HepG2 (cell line): ENCODE measurements around the gene GARS1. TPM values are rescaled to one million over a fixed set of nuclear protein-coding genes. Genes with fewer than 3 reads are reported as not detected.

Source experiments
- ATAC-seq: fragments of 200-7000 bp; cut with Tn5 transposase; 3 replicates; pipeline ENCODE4 v1.9.1; 2020; ENCODE audit warnings: mild to moderate bottlenecking, moderate library complexity
- Bru-seq: library from RNA; stranded (reverse); fragments of 400-500 nt; gene quantifications from one replicate; lab custom pipeline; 2021; lab: Mats Ljungman, UMichigan
- BruChase-seq, 2 experiments: library from RNA; stranded (reverse); fragments of 400-500 nt; gene quantifications; one replicate each; lab custom pipeline; 2021; lab: Mats Ljungman, UMichigan
- BruUV-seq: library from RNA; stranded (reverse); fragments of 400-500 nt; replicated peaks from 2 replicates; lab custom pipeline; 2021; lab: Mats Ljungman, UMichigan
- CTCF ChIA-PET: fragments of 300-600 bp; formaldehyde crosslinking; extraction: SDS; loops from one replicate; lab custom pipeline; 2021; ENCODE audit warnings: low total read pairs, inconsistent platforms, low intra/inter-chr PET ratio; lab: Yijun Ruan, JAX
- POLR2A ChIA-PET: fragments of 350-600 bp; sonication (Branson Sonifier 250); formaldehyde crosslinking; loops from one replicate; lab custom pipeline; 2020; ENCODE audit warnings: antibody characterized with exemption, inconsistent platforms; lab: Yijun Ruan, JAX
- DNase-seq: peaks from one replicate; pipeline ENCODE4 v3.0.0-alpha.2; 2015; ENCODE audit warnings: low spot score
- FAIRE-seq: peaks from 3 replicates; lab custom pipeline; 2011; peaks lifted over from hg19 to GRCh38; lab: Jason Lieb, UNC
- H2AFZ ChIP-seq: one replicate; pipeline ENCODE4 v1.6.1; 2011; ENCODE audit warnings: low read length, inconsistent platforms
- H3K27ac ChIP-seq: fragments of 300-600 bp; 3 replicates; pipeline ENCODE4 v1.8.0; 2011; ENCODE audit warnings: mixed run types, mild to moderate bottlenecking, mixed read lengths, low read length, inconsistent platforms; ENCODE audit not compliant: insufficient read depth; ENCODE audit errors: extremely low read length
- H3K27me3 ChIP-seq, 2 experiments: fragments of 200-600 bp in 1 of 2; 2 replicates in 1 of 2; 3 replicates in 1 of 2; pipeline versions ENCODE4 v1.6.0 to v1.8.0; 2011; ENCODE audit warnings: low read length in 2 of 2, mild to moderate bottlenecking in 2 of 2, moderate library complexity in 2 of 2, inconsistent platforms in 1 of 2; ENCODE audit not compliant: insufficient read depth in 2 of 2, control insufficient read depth in 1 of 2
- H3K36me3 ChIP-seq, 2 experiments: fragments of 200-600 bp in 1 of 2; replicated peaks in 1 of 2; 2 replicates in 1 of 2; 3 replicates in 1 of 2; pipeline versions ENCODE4 v1.5.1 to v1.8.0; 2011; ENCODE audit warnings: low read length in 2 of 2, inconsistent platforms in 1 of 2; ENCODE audit not compliant: insufficient read depth in 2 of 2, control insufficient read depth in 1 of 2
- H3K4me1 ChIP-seq: 2 replicates; pipeline ENCODE4 v1.5.1; 2012; ENCODE audit warnings: low read length, inconsistent platforms; ENCODE audit not compliant: insufficient read depth
- H3K4me2 ChIP-seq: 2 replicates; pipeline ENCODE4 v1.6.0; 2011; ENCODE audit warnings: low read depth, low read length, inconsistent platforms
- H3K4me3 ChIP-seq, 3 experiments: fragments of 200-600 bp in 1 of 3; sonication (generic), shearing (Covaris generic) in 1 of 3; replicated peaks in 1 of 3; 2 replicates each; pipeline ENCODE4 v1.5.1; 2011 to 2016; ENCODE audit warnings: low read length in 3 of 3, inconsistent platforms in 2 of 3, low read depth in 2 of 3, mild to moderate bottlenecking in 2 of 3, control low read depth in 1 of 3, mixed read lengths in 1 of 3; ENCODE audit not compliant: insufficient read depth in 1 of 3
- H3K79me2 ChIP-seq: one replicate; pipeline ENCODE4 v1.6.1; 2011; ENCODE audit warnings: low read length, inconsistent platforms; ENCODE audit not compliant: insufficient read depth
- H3K9ac ChIP-seq: 2 replicates; pipeline ENCODE4 v1.6.0; 2011; ENCODE audit warnings: mild to moderate bottlenecking, low read depth, low read length, inconsistent platforms; ENCODE audit not compliant: insufficient read depth
- H3K9me3 ChIP-seq: 2 replicates; pipeline ENCODE4 v1.5.1; 2012; ENCODE audit warnings: mild to moderate bottlenecking, low read length
- H4K20me1 ChIP-seq: 2 replicates; pipeline ENCODE4 v1.6.0; 2011; ENCODE audit warnings: inconsistent platforms, mild to moderate bottlenecking, low read length, moderate library complexity; ENCODE audit not compliant: insufficient read depth
- AGO2 ChIP-seq: fragments of 200-400 bp; formaldehyde crosslinking; optimal IDR thresholded peaks from 2 replicates; pipeline ENCODE3; 2017; ENCODE audit warnings: mild to moderate bottlenecking, low read depth, low read length, moderate library complexity
- ARNT ChIP-seq: fragments of 450-650 bp; IDR thresholded peaks from 2 replicates; pipeline ENCODE4 v1.6.1; 2017
- CENPT ChIP-seq: sonication (generic); formaldehyde crosslinking; IDR thresholded peaks from 2 replicates; pipeline ENCODE4 v1.8.0; 2022; ENCODE audit warnings: low read depth, mild to moderate bottlenecking, moderate library complexity, missing genetic modification reagents
- CENPX ChIP-seq: sonication (generic); formaldehyde crosslinking; IDR thresholded peaks from 2 replicates; pipeline ENCODE4 v1.9.0; 2021; ENCODE audit warnings: mild to moderate bottlenecking, missing genetic modification reagents, moderate library complexity
- CREM ChIP-seq, 2 experiments: sonication (generic) in 1 of 2; formaldehyde crosslinking in 1 of 2; IDR thresholded peaks; 2 replicates each; pipeline versions ENCODE4 v1.4.0 to v1.6.1; 2016 to 2020; ENCODE audit warnings: antibody characterized with exemption in 1 of 2, mild to moderate bottlenecking in 1 of 2, missing genetic modification reagents in 1 of 2
- LCORL ChIP-seq, 2 experiments: fragments of 450-650 bp in 1 of 2; sonication (generic) in 1 of 2; formaldehyde crosslinking in 1 of 2; IDR thresholded peaks; 2 replicates each; pipeline versions ENCODE4 v1.5.0 to v1.6.1; 2017 to 2020; ENCODE audit warnings: antibody characterized with exemption in 1 of 2, missing genetic modification reagents in 1 of 2
- NFYC ChIP-seq: IDR thresholded peaks from 2 replicates; pipeline ENCODE4 v1.6.1; 2016; ENCODE audit warnings: missing genetic modification reagents, missing compliant biosample characterization
- RCOR2 ChIP-seq: IDR thresholded peaks from 2 replicates; pipeline ENCODE4 v1.6.1; 2016; ENCODE audit warnings: missing biosample characterization, missing genetic modification reagents
- RFX5 ChIP-seq: IDR thresholded peaks from 2 replicates; pipeline ENCODE4 v1.6.1; 2011; ENCODE audit warnings: low read depth, low read length, improper control_type of control experiment
- SOX6 ChIP-seq, 2 experiments: fragments of 450-650 bp in 1 of 2; sonication (generic) in 1 of 2; formaldehyde crosslinking in 1 of 2; IDR thresholded peaks; 2 replicates each; pipeline versions ENCODE4 v1.4.0 to v1.6.1; 2017 to 2020; ENCODE audit warnings: antibody characterized with exemption in 1 of 2, mild to moderate bottlenecking in 1 of 2, missing genetic modification reagents in 1 of 2
- SRY ChIP-seq: sonication (generic); formaldehyde crosslinking; IDR thresholded peaks from 2 replicates; pipeline ENCODE4 v1.8.0; 2022; ENCODE audit warnings: mild to moderate bottlenecking, missing genetic modification reagents
- STAG1 ChIP-seq: sonication (generic); formaldehyde crosslinking; IDR thresholded peaks from 2 replicates; pipeline ENCODE4 v1.4.0; 2020; ENCODE audit warnings: missing genetic modification reagents
- THAP8 ChIP-seq: sonication (generic); formaldehyde crosslinking; IDR thresholded peaks from 2 replicates; pipeline ENCODE4 v1.5.1; 2020; ENCODE audit warnings: missing genetic modification reagents, mild to moderate bottlenecking, borderline replicate concordance
- ZIK1 ChIP-seq: sonication (generic); formaldehyde crosslinking; IDR thresholded peaks from 2 replicates; pipeline ENCODE4 v1.5.0; 2020; ENCODE audit warnings: mild to moderate bottlenecking, low read depth, missing genetic modification reagents, borderline replicate concordance
- ZNF576 ChIP-seq: sonication (generic); formaldehyde crosslinking; IDR thresholded peaks from 2 replicates; pipeline ENCODE4 v1.4.0; 2020; ENCODE audit warnings: mild to moderate bottlenecking, missing genetic modification reagents
- ZNF782 ChIP-seq: sonication (generic); formaldehyde crosslinking; IDR thresholded peaks from 2 replicates; pipeline ENCODE4 v1.4.0; 2020; ENCODE audit warnings: missing genetic modification reagents, mild to moderate bottlenecking, borderline replicate concordance
- WGBS: methylation state at CpG from one replicate; pipeline ENCODE4 v1.1.6; 2017; ENCODE audit warnings: low lambda C conversion rate; 5-methylcytosine and 5-hydroxymethylcytosine counted together
- in situ Hi-C: cut with HindIII; loops from 2 replicates; pipeline ENCODE4 v1.10.0; 2017; ENCODE audit warnings: low pct_unique_long_range_greater_than_20kb; ENCODE audit not compliant: extremely low pct_ligation_motif_present
- intact Hi-C: fragments of 100-400 bp; cut with micrococcal nuclease; formaldehyde crosslinking; loops from one replicate; pipeline ENCODE4 v1.10.0; 2022; ENCODE audit not compliant: unreplicated experiment
- long read RNA-seq, 2 experiments: library from RNA in 1 of 2; library from polyadenylated mRNA in 1 of 2; stranded (forward) in 1 of 2; unstranded in 1 of 2; transcript quantifications; one replicate each; pipeline ENCODE4 v2.0.0, GENCODE V29; 2019 to 2022
- polyA minus RNA-seq, 3 experiments: library from RNA; depleted of rRNA, polyadenylated mRNA; stranded (reverse); fragments of >200 nt; gene quantifications; 2 replicates each; pipeline ENCODE4 v1.2.3, GENCODE V29; 2011; ENCODE audit warnings: low replicate concordance in 1 of 3
- polyA plus RNA-seq, 8 experiments: library from polyadenylated mRNA; depleted of rRNA in 3 of 8; stranded (reverse) in 7 of 8; unstranded in 1 of 8; fragments of >200 nt; fragmentation: Illumina TruSeq in 4 of 8; extraction: Trizol in 4 of 8; gene quantifications; 2 replicates each; pipeline versions ENCODE4 v1.2.1 to v1.2.3, GENCODE V29; 2011 to 2016; ENCODE audit warnings: low read depth in 4 of 8, missing spikeins in 1 of 8, mixed read lengths in 1 of 8; ENCODE audit not compliant: insufficient read depth in 1 of 8
- total RNA-seq, 5 experiments: library from RNA; depleted of rRNA; stranded (reverse); fragments of >200 nt; fragmentation: Illumina TruSeq; extraction: Trizol; gene quantifications; 2 replicates each; pipeline ENCODE4 v1.2.3, GENCODE V29; 2016; ENCODE audit warnings: low read depth in 1 of 5

The GARS1 gene
- 140 and 180 TPM in 2 replicates for total RNA-seq (2016; rRNA removed; fragmentation: Illumina TruSeq; extraction: Trizol)
- total RNA-seq (2016; cell fraction: cytosol; rRNA removed; fragmentation: Illumina TruSeq; extraction: Trizol; ENCODE audit: low read depth), result 54.9 and 58.3 TPM in 2 replicates
- 130 and 180 TPM in 2 replicates for total RNA-seq (2016; cell fraction: insoluble cytoplasmic fraction; rRNA removed; fragmentation: Illumina TruSeq; extraction: Trizol)
- total RNA-seq (2016; cell fraction: membrane; rRNA removed; fragmentation: Illumina TruSeq; extraction: Trizol), result 96.5 and 104 TPM in 2 replicates
- total RNA-seq (2016; cell fraction: nucleus; rRNA removed; fragmentation: Illumina TruSeq; extraction: Trizol), result 98.4 and 111 TPM in 2 replicates
- polyA plus RNA-seq (2011; rRNA removed), result 406 and 460 TPM in 2 replicates
- polyA plus RNA-seq (2011; cell fraction: cytosol; rRNA removed), result 317 and 416 TPM in 2 replicates
- polyA plus RNA-seq (2011; cell fraction: nucleus; rRNA removed), result 244 and 272 TPM in 2 replicates
- 137 and 249 TPM in 2 replicates for polyA plus RNA-seq (2012)
- polyA plus RNA-seq (2016; cell fraction: cytosol; fragmentation: Illumina TruSeq; extraction: Trizol; ENCODE audit: low read depth), result 43.9 and 53.1 TPM in 2 replicates
- polyA plus RNA-seq (2016; cell fraction: insoluble cytoplasmic fraction; fragmentation: Illumina TruSeq; extraction: Trizol; ENCODE audit: low read depth), result 204 and 207 TPM in 2 replicates
- 86.2 and 94.6 TPM in 2 replicates for polyA plus RNA-seq (2016; cell fraction: membrane; fragmentation: Illumina TruSeq; extraction: Trizol; ENCODE audit: low read depth)
- 141 and 166 TPM in 2 replicates for polyA plus RNA-seq (2016; cell fraction: nucleus; fragmentation: Illumina TruSeq; extraction: Trizol; ENCODE audit: insufficient read depth, low read depth)
- 365 and 608 TPM in 2 replicates for polyA minus RNA-seq (2011; rRNA and poly(A)+ RNA removed; ENCODE audit: low replicate concordance)
- 230 and 276 TPM in 2 replicates for polyA minus RNA-seq (2011; cell fraction: cytosol; rRNA and poly(A)+ RNA removed)
- 219 and 236 TPM in 2 replicates for polyA minus RNA-seq (2011; cell fraction: nucleus; rRNA and poly(A)+ RNA removed)
- percentile 97 among the genes with signal in this experiment for Bru-seq, nascent RNA
- BruChase-seq, experiment 1, labeled RNA remaining after a 6-hour chase, result percentile 97 among the genes with signal in this experiment
- BruChase-seq, experiment 2, labeled RNA remaining after a 2-hour chase, result percentile 96 among the genes with signal in this experiment
- long read RNA-seq, experiment 1, transcript GARS-201 (17 exons, 2,634 nt), result major isoform, 189 of 242 reads
- long read RNA-seq, experiment 1, partial matches to known transcripts, result 35 of 242 reads
- long read RNA-seq, experiment 1, other reads (novel, unspliced or antisense), result 18 of 242 reads
- long read RNA-seq, experiment 2, transcript GARS-208 (3 exons, 761 nt), result minor isoform, 8 of 1,062 reads
- long read RNA-seq, experiment 2, transcript GARS-201 (17 exons, 2,634 nt), result major isoform, 691 of 1,062 reads
- long read RNA-seq, experiment 2, transcript GARS-209 (2 exons, 772 nt), result minor isoform, 19 of 1,062 reads
- long read RNA-seq, experiment 2, partial matches to known transcripts, result 229 of 1,062 reads
- long read RNA-seq, experiment 2, other reads (novel, unspliced or antisense), result 114 of 1,062 reads

GRCh38 chr7:30594540-30595435, at the start of gene GARS1:
Gene GARS1 (plus strand): TSS chr7:30594878. CDS start chr7:30594922, 44 bp downstream.
- peak within 1 kb of the TSS; percentile 87 for H2AFZ ChIP-seq
- H3K4me3 ChIP-seq, result peak within 1 kb of the TSS; percentile 92 to 97 (median 95)
- H3K9ac ChIP-seq, result peak within 1 kb of the TSS; percentile 96
- ChIA-PET CTCF (no interaction called here), POLR2A (interaction anchor here (1.3 to 1.4 kb wide), 3 partner anchors 9 to 608 kb away, joined by 3 to 4 read pairs (median 4); partner anchors contain the start of gene NOD1)
- FAIRE-seq (no peak), ATAC-seq (peak; percentile 95), DNase-seq (peak; percentile 77)
- H3K27ac ChIP-seq, result peak within 1 kb of the TSS; percentile 95
- peak within 1 kb of the TSS; percentile 95 for H3K4me2 ChIP-seq
- H3K4me1 ChIP-seq, result peaks cover 36% of the 10 kb centered on the region
- H3K36me3 ChIP-seq, result peaks cover 0 to 13% of the 10 kb centered on the region in 2 experiments; a peak in 3 of 5 replicates
- no TSS peak for BruUV-seq
- H3K27me3 ChIP-seq, result no peaks in the 10 kb centered on the region; a peak in 1 of 5 replicates
- WGBS, result under 1% methylated on average over 41 of the region's 84 CpGs
- H3K79me2 ChIP-seq, result peaks cover 51% of the 10 kb centered on the region
- intact Hi-C loops, result no loop called here
- no peaks in the 10 kb centered on the region for H3K9me3 ChIP-seq
- H4K20me1 ChIP-seq, result peaks cover 26% of the 10 kb centered on the region
- in situ Hi-C loops, result no loop called here
- TF ChIP-seq ARNT, result no peak
- TF ChIP-seq STAG1 (CRISPR knock-in tag), result no peak
- TF ChIP-seq SRY (CRISPR knock-in tag), result 0 out of 2 replicates have a peak, but pooled peaks have one; percentile 61
- TF ChIP-seq LCORL (IDR thresholded peaks at IDR 0.05), result no peak
- TF ChIP-seq LCORL (CRISPR knock-in tag; IDR thresholded peaks at IDR 0.05), result peak; percentile 77; the same call in 1 of the 2 replicates
- TF ChIP-seq NFYC (CRISPR knock-in tag), result no peak
- no peak for TF ChIP-seq RCOR2 (CRISPR knock-in tag)
- TF ChIP-seq SOX6 (IDR thresholded peaks at IDR 0.05), result no peak
- TF ChIP-seq SOX6 (CRISPR knock-in tag; IDR thresholded peaks at IDR 0.05), result peak; percentile 73
- TF ChIP-seq ZNF782 (CRISPR knock-in tag), result peak; percentile 88; the same call in 1 of the 2 replicates
- 0 out of 2 replicates have a peak, but pooled peaks have one; percentile 49 for TF ChIP-seq ZIK1 (CRISPR knock-in tag)
- no peak for TF ChIP-seq CENPT (CRISPR knock-in tag)
- TF ChIP-seq RFX5, result no peak
- TF ChIP-seq THAP8, result peak; percentile 91
- no peak for TF ChIP-seq ZNF576 (CRISPR knock-in tag)
- no peak for TF ChIP-seq CENPX (CRISPR knock-in tag)
- TF ChIP-seq AGO2, result peak; percentile 71
- peak; percentile 93 for TF ChIP-seq CREM (IDR thresholded peaks at IDR 0.05)
- peak; percentile 90 for TF ChIP-seq CREM (CRISPR knock-in tag; IDR thresholded peaks at IDR 0.05)
